ENCODE results near the gene PDE3A. TPM values are rescaled to one million over a fixed set of nuclear protein-coding genes. Genes with fewer than 3 reads are reported as not detected.

Gene PDE3A
- polyA plus RNA-seq, 1 of the 3 experiments (the other 2 are of a cell fraction), result 0.67 TPM

- 84% methylated on average over 6 of the region's 6 CpGs for WGBS (ENCODE audit: low lambda C conversion rate)
- TF ChIP-seq TEAD4 (IDR thresholded peaks at IDR 0.05; ENCODE audit: borderline replicate concordance, insufficient read depth) (no peak), JUND (IDR thresholded peaks at IDR 0.05) (no peak), RCOR1 (IDR thresholded peaks at IDR 0.05; ENCODE audit: low read length) (no peak), NFIC (IDR thresholded peaks at IDR 0.05; ENCODE audit: borderline replicate concordance) (no peak), RAD21 (IDR thresholded peaks at IDR 0.05; ENCODE audit: low read length) (no peak), ZBTB33 (IDR thresholded peaks at IDR 0.05; ENCODE audit: borderline replicate concordance, low read depth) (no peak), TAF1 (IDR thresholded peaks at IDR 0.05; ENCODE audit: borderline replicate concordance, low read depth, low read length) (no peak), SIN3A (IDR thresholded peaks at IDR 0.05; ENCODE audit: borderline replicate concordance, low read depth, low read length) (no peak)
- Histone ChIP-seq H4K20me1 (ENCODE audit: insufficient read depth) (no peaks in the 10 kb centered on the region), H3K9me3 (no peaks in the 10 kb centered on the region), H3K4me2 (no peak overlapping the region), H3K36me3 (replicated peaks in 1 of 2; ENCODE audit: control insufficient read depth in 1 of 2, insufficient read depth in 2 of 2, low read length in 1 of 2) (peaks cover 0 to 19% of the 10 kb centered on the region in 2 experiments), H3K27me3 (ENCODE audit: insufficient read depth) (no peaks in the 10 kb centered on the region), H2AFZ (ENCODE audit: low read depth) (no peak overlapping the region), H3K9me2 (no peaks in the 10 kb centered on the region), H3K27ac (ENCODE audit: low read depth in 2 of 2, low read length in 1 of 2) (no peak overlapping the region), H3F3A (replicated peaks; ENCODE audit: insufficient read depth) (no peaks in the 10 kb centered on the region), H3K4me3 (ENCODE audit: low read depth in 2 of 2, low read length in 1 of 2) (no peak overlapping the region), H3K4me1 (ENCODE audit: control insufficient read depth in 1 of 2, insufficient read depth in 2 of 2, low read depth in 1 of 2, low read length in 1 of 2) (peaks cover 0 to 2% of the 10 kb centered on the region in 2 experiments; a peak in 2 of 4 replicates), H3K9ac (no peak overlapping the region), H3K79me2 (ENCODE audit: insufficient read depth) (no peaks in the 10 kb centered on the region)
- DNase-seq, result no peak
- ChIA-PET POLR2A (no interaction called here), CTCF (interaction anchor here (1.2 to 1.8 kb wide), 2 partner anchors 9 to 13 kb away, joined by 4 to 5 read pairs; no protein-coding TSS in a partner anchor)
Measured at GRCh38 chr12:20616093-20616492, 247.8 kb downstream of the PDE3A start.

- Histone ChIP-seq H3K4me3 (ENCODE audit: low read depth in 2 of 2, low read length in 1 of 2) (no peak overlapping the region), H3K79me2 (ENCODE audit: insufficient read depth) (no peaks in the 10 kb centered on the region), H3K4me2 (no peak overlapping the region), H3K9me3 (no peaks in the 10 kb centered on the region), H3K9ac (no peak overlapping the region), H3K4me1 (ENCODE audit: control insufficient read depth in 1 of 2, insufficient read depth in 2 of 2, low read depth in 1 of 2, low read length in 1 of 2) (no peaks in the 10 kb centered on the region; a peak in 2 of 4 replicates), H3K27me3 (ENCODE audit: insufficient read depth) (no peaks in the 10 kb centered on the region), H4K20me1 (ENCODE audit: insufficient read depth) (no peaks in the 10 kb centered on the region), H3K9me2 (no peaks in the 10 kb centered on the region), H3K36me3 (replicated peaks in 1 of 2; ENCODE audit: control insufficient read depth in 1 of 2, insufficient read depth in 2 of 2, low read length in 1 of 2) (peaks cover 0 to 26% of the 10 kb centered on the region in 2 experiments), H2AFZ (ENCODE audit: low read depth) (no peak overlapping the region), H3K27ac (ENCODE audit: low read depth in 2 of 2, low read length in 1 of 2) (peak overlapping the region in 1 of 2 experiments; percentile 47; a peak in 2 of 4 replicates), H3F3A (replicated peaks; ENCODE audit: insufficient read depth) (peaks cover under 1% of the 10 kb centered on the region)
- ChIA-PET POLR2A (no interaction called here), CTCF (no interaction called here)
- TF ChIP-seq GATA2 (CRISPR knock-in tag; IDR thresholded peaks at IDR 0.05) (0 out of 2 replicates have a peak, but pooled peaks have one; percentile 24), CTCF (IDR thresholded peaks at IDR 0.05) (no peak)
- DNase-seq, result no peak
- 72% methylated on average over 2 of the region's 2 CpGs for WGBS (ENCODE audit: low lambda C conversion rate)
Measured at GRCh38 chr12:20620261-20620660, 251.9 kb downstream of the PDE3A start.

Measured in SK-N-SH (cell line).